ENCODE measurements around the gene TMEM217.

- TF ChIP-seq, protein P1, sequence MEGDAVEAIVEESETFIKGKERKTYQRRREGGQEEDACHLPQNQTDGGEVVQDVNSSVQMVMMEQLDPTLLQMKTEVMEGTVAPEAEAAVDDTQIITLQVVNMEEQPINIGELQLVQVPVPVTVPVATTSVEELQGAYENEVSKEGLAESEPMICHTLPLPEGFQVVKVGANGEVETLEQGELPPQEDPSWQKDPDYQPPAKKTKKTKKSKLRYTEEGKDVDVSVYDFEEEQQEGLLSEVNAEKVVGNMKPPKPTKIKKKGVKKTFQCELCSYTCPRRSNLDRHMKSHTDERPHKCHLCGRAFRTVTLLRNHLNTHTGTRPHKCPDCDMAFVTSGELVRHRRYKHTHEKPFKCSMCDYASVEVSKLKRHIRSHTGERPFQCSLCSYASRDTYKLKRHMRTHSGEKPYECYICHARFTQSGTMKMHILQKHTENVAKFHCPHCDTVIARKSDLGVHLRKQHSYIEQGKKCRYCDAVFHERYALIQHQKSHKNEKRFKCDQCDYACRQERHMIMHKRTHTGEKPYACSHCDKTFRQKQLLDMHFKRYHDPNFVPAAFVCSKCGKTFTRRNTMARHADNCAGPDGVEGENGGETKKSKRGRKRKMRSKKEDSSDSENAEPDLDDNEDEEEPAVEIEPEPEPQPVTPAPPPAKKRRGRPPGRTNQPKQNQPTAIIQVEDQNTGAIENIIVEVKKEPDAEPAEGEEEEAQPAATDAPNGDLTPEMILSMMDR (IDR thresholded peaks at IDR 0.05): no peak
- TF ChIP-seq POLR2A (IDR thresholded peaks at IDR 0.05): no peak
These were observed 89.0 kb downstream of the TMEM217 start for GRCh38 chr6:37168811-37169495.

Measured in testis (tissue), 2 donors.